ENCODE results near the gene BHLHA15.

The BHLHA15 gene

GRCh38 chr7:98225913-98226614 is 14.8 kb downstream of the BHLHA15 start:
- no peak for DNase-seq (ENCODE audit: low read depth)

DNA sequence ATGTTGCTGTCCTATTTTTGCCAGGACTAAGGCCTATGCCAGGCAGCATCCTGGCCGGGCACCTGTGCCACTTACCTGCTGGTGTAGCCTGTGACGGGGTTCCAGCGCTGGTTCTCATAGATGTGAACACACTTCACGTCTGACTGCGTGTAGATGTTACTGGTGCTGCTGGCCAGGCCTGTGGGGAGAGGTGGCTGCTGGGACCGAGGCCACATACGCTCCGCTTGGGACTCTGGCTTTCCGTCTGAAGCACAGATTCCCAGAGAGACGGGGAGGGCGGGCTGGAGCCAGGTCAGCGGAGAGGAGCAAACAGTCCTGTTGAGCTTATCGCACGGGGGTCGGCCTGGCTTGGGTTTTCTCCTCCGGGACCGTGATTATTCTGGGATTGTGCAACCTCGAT is 16.7 kb downstream of the BHLHA15 start:
- DNase-seq (ENCODE audit: low read depth) = no peak

- no peak for DNase-seq (ENCODE audit: low read depth)
These were observed 17.6 kb downstream of the BHLHA15 start for GRCh38 chr7:98228801-98229200.

GRCh38 chr7:98229441-98229840 is 18.2 kb downstream of the BHLHA15 start:
- DNase-seq (ENCODE audit: low read depth) = no peak

DNA sequence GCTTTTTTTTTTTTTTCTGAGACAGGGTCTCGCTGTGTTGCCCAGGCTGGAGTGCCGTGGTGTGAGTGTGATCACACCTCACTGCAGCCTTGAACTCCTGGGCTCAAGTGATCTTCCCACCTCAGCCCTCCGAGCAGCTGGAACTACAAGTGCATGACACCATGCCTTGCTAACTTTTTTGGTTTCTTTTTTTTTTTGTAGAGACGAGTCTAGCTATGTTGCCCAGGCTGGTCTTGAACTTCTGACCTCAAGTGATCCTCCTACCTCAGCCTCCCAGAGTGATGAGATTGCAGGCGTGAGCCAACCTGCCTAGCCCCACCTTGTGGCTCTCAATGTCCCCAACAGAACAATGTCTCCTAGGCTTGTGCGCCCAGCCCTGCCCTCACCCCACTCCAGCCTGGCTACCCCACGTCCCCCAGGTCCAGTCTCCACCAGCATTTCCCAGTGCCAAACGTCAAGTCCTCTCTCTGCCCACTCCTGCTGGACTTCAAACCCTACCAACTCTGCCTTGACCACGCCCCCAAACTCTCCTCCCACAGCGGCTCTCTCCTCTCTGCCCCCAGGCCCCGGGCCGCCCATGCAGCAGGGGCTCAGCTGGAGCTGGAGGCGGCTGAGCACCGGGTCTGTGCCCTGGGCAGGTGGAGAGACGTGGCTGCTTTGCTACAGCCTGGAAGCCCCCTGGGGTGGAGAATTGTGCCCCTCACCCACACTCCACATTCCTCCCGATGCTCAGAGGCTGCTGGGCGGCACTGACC is 18.9 kb downstream of the BHLHA15 start:
- DNase-seq (ENCODE audit: low read depth) = no peak

DNA sequence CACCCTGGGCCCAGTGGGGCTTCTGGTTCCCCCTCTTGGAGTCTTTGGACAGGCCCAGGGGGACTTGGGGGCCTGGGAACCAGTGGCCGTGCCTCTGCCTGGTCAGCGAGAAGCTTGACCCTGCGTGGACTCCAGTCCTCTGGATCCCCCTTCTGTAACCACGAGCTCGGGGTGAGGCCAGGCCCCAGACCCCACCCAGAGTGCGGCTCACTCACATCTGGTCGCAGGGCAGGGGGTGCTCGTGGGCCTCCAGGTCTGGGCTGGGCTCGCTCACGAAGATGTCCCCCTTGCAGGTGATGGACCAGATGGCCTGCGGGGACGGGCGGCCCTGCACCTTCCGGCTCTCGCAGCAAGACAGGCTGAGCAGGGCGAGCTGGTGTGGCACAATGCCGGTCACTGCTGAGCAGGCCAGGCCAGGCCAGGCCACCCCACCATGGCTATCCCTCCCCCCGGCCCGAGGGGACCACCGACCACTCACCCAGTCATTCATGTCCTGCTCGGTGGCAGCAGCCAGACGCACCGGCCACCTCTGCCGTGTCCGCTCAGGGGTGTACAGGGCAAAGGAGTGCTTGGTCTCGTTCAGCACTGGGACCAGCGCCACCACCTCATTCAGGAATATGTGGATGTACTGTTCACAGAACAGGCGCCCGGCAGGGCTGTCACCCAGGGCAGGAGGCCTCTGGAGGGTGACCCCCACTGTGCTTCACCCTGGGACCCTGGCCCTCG is 19.7 kb downstream of the BHLHA15 start:
- no peak for DNase-seq (ENCODE audit: low read depth)

DNA sequence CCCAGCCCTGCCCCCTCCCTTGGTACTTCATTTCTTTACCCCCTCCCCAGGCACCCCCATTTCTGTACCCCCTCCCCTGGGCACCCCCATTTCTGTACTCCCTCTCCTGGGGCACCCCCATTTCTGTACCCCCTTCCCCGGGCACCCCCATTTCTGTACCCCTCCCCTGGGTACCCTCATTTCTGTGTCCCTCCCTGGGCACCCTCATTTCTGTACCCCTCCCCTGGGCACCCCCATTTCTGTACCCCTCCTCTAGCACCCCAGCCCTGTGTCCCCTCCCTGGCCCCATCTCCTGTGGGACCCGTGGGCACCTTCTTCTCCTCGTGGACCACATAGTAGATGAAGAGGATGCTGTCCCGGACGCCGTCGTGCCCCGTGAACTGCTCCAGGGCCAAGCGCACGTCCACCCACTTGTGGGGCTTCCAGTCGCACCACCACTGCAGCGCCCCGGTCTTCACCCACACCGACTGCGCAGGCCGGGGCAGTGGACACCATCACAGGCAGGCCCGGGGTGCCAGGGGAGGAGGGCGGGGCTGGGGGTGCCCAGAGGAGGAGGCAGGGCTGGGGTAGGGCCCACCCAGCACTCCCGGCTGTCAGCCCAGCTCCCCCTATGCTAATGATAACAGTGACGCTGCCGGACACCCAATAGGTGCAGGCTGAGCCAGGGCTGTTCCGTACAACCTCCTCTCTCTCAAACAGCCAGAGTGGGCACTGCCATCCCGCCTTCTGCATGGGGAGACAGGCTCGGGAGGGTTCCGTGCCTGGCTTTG is 20.4 kb downstream of the BHLHA15 start:
- no peak for DNase-seq (ENCODE audit: low read depth)

DNA sequence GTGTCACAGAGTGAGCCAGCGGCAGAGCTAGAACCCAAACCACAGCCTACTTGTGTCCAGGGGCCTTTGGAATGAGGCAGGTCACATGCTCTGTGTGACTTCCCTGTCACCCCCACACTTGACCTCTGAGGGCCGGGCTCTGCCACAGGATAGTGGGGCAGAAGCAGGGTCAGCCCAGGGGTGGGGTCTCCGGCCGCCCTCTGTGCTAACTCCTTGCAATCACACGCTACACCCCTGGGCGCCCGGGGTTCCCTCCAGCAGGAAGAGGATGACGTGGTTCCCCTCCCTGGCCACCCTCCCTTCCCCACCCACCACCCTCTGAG is 21.0 kb downstream of the BHLHA15 start:
- DNase-seq (ENCODE audit: low read depth) = no peak

DNA sequence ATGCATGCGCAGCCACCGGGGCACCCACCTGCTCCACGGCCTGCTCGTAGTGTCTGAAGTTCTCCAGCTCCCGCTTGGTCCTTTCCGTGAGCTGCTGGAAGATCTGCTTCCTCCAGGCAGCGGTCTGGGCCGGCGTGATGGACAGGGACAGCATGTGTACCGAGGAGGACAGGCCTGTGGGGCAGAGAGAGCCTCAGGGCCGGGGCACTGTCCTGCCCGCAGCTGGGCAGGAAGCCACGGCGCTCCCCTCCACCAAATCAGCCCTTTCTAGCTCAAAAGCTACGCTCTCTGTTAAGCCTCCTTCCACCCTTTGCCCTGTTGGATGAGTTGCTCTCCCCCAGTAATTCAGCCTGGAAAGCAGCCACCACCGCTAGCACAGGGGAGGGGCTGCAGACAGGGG is 21.6 kb downstream of the BHLHA15 start:
- no peak for DNase-seq (ENCODE audit: low read depth)

DNA sequence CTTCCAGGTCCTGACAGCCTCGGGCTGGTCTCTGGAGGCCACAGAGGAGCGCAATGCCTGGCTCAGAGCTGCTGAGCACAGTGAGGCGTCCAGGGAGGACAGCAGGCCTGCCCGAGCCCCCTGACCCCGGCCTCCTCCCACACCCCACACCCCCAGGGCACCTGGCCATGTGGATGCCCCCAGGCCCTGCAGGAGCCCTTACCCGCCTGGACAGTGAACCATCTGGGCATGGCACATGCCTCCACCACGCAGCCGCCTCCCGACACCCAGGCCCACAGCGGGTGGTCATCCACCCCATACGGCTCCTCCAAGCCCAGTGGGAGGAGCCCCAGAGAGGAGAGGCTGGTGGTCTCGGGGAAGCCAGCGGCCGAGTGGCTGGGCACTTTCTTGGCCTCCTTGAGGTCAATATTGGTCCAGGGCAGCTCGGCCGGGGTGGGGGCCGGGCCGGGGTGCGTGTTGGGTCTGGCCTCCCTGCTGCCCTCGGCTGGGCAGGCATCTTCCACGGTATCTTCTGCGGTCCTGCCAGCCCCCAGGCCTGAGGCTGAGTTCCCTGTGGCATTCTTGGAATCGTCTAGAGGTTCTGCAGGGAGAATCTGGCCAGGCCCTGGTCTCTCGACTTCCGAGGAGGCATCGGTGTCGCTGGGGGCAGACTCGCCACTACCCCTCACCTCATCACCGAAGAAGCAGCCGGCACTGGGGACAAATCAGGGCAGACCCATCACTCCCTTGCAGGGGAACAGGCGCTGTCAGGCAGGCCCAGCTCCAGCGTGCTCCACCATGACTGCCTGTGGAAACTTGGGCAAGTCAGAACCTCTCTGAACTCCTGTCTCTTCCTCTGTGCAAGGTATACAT is 22.2 kb downstream of the BHLHA15 start:
- no peak for DNase-seq (ENCODE audit: low read depth)

DNA sequence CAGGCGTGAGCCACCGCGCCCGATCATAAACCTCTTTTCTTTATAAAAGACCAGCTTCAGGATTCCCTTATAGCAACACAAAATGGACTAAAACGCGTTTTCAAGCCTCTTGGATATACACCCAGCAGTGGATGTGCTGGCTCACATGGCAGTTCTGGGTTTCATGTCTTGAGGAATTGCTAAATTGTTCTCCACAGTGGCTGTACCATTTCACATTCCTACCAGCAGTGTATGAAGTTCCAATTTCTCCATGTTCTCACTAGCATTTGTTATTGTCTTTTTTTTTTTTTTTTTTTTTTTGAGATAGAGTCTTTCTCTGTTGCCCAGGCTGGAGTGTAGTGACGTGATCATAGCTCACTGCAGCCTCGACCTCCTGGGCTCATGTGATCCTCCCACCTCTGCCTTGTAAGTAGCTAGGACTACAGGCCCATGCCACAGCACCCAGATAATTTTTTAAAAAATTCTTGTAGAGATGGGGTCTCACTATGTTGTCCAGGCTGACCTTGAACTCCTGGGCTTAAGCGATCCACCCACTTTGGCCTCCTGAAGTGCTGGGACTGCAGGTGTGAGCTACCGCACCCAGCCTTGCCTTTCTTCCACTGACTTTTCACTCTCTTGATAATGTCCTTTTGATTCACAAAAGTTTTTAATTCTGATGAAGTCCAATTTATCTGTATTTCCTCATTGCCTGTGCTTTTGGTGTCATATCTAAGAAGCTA is 23.3 kb downstream of the BHLHA15 start:
- DNase-seq (ENCODE audit: low read depth) = no peak

DNA sequence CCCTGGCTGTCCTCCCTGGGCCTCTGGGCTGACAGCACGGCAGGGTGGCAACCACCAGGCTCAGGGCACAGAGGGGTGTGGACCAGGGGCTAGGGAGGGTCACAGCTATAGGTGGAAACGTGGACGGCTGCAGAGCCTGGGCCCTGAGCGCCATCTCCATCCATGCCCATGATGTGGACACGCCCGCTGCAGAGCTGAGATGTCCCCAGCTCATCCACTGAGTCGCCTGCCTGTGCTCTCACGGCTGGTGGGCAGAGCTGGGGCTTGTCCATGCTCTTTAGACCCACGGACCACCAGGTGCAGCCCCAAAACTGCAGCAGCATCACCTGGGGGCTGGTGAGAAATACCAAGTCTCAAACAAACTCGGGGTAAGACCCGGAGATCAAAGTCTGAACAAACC is 24.7 kb downstream of the BHLHA15 start:
- no peak for DNase-seq (ENCODE audit: low read depth)

GRCh38 chr7:98236355-98237185 is 25.3 kb downstream of the BHLHA15 start:
- no peak for DNase-seq (ENCODE audit: low read depth)

DNA sequence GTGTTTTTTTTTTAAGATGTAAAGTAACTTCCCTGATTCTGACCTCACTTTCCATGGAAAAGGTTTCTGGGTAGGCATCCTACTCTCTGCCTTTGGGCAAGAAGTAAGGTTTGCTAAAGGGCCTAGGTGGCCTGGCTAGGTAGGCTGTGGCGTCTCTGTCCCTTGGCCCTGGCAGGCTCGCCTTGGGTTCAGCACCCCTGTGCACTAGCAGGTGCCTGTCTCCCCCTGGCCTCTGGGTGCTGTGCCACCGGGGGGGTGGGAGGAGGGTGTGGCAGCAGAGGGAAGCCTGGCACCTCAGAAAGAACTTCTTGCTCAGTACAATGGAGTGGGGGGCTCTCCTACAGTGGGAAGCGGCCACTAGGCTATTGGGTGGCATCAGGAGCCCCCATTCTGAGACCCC is 26.8 kb downstream of the BHLHA15 start:
- DNase-seq (ENCODE audit: low read depth) = no peak

GRCh38 chr7:98238976-98239375 is 27.7 kb downstream of the BHLHA15 start:
- DNase-seq (ENCODE audit: low read depth) = no peak

GRCh38 chr7:98240961-98241673 is 29.9 kb downstream of the BHLHA15 start:
- DNase-seq (ENCODE audit: low read depth) = no peak

GRCh38 chr7:98241674-98242241 is 30.5 kb downstream of the BHLHA15 start:
- DNase-seq (ENCODE audit: low read depth) = no peak

DNA sequence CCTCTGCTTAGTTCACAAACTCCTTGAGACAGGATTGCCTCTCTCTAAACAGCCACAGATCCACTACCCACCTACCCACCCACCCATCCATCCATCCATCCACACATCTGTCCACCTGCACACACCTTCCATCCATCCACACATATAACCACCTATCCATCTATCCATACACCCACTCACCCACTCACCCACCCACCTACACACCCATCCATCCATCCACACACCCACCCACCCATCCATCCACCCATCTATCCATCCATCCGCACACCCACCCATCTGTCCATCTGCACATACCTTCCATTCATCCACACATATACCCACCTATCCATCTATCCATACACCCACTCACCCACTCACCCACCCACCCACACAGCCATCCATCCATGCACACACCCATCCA is 31.1 kb downstream of the BHLHA15 start:
- no peak for DNase-seq (ENCODE audit: low read depth)

DNA sequence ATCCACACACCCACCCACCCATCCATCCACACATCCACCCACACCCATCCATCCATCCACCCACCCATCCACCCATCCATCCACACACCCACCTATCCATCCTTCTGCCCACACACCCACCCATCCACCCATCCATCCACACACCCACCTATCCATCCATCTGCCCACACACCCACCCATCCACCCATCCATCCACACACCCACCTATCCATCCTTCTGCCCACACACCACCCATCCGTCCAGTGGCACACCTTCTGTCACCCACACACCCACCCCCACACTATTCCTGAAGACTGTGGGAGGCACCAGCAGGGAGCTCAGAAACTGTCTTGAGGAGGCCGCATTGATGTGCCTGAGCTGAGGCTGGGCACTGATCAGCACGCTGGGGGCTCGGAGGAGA is 31.7 kb downstream of the BHLHA15 start:
- no peak for DNase-seq (ENCODE audit: low read depth)
